Right lung (tissue), 5 donors: Measurements from ENCODE around the gene SLC12A5. TPM values are rescaled to one million over a fixed set of nuclear protein-coding genes. Genes with fewer than 3 reads are reported as not detected.

Experiments
- DNase-seq, 2 donors: peaks; one replicate each; pipeline ENCODE4 v3.0.0-alpha.2; 2013
- polyA plus RNA-seq, 5 donors: library from polyadenylated mRNA; unstranded; fragments of 120-200 nt; gene quantifications; one replicate each; pipeline versions ENCODE4 v1.2.1 to v1.2.3, GENCODE V29; 2013; ENCODE audit warnings: inconsistent platforms in 1 of 5, low replicate concordance in 1 of 5; ENCODE audit not compliant: insufficient read length in 5 of 5, insufficient read depth in 1 of 5

Gene SLC12A5
- polyA plus RNA-seq, 5 donors, result 1.1 to 2.3 (median 1.7) TPM

GRCh38 chr20:46108435-46108841, 79.4 kb downstream of the SLC12A5 start:
- no peak for DNase-seq

DNA sequence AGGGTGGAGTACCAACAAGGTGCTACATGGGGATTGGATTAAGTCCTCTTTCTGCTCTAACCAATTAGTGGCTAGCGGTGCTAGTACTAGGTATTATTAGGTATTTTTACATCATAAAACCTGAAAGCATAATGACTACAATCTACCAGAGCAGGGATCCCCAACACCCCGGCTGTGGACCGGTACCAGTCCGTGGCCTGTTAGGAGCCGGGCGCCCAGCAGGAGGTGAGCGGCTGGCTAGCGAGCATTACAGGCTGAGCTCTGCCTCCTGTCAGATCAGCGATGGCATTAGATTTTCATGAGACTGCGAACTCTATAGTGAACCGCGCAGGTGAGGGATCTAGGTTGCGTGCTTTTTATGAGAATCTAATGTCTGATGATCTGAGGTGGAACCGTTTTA, 80.0 kb downstream of the SLC12A5 start:
- DNase-seq, result no peak

Other genes with a start within 250 kb of the SLC12A5 start
- gene WFDC3, start 237.3 kb upstream of the SLC12A5 start, polyA plus RNA-seq, result 1 to 10 TPM in 2 of 5 donors, under 1 TPM in 3; 0.20 to 1.3 (median 0.71) TPM
- gene DNTTIP1, start 237.3 kb upstream of the SLC12A5 start, polyA plus RNA-seq, result 10 to 100 TPM; 26.4 to 36.0 (median 28.9) TPM
- 100 to 1,000 TPM in 1 of 5 donors, 10 to 100 TPM in 4; 43.4 to 104 (median 68.6) TPM for gene UBE2C, start 216.6 kb upstream of the SLC12A5 start, polyA plus RNA-seq
- gene TNNC2, start 201.9 kb upstream of the SLC12A5 start, polyA plus RNA-seq, result 100 to 1,000 TPM in 1 of 5 donors, 1 to 10 TPM in 2, under 1 TPM in 2; 0.29 to 321 (median 3.0) TPM
- 10 to 100 TPM; 13.0 to 22.5 (median 17.7) TPM for gene SNX21, start 195.4 kb upstream of the SLC12A5 start, polyA plus RNA-seq
- gene ACOT8, start 171.8 kb upstream of the SLC12A5 start, polyA plus RNA-seq, result 10 to 100 TPM; 19.2 to 28.4 (median 22.0) TPM
- 1 to 10 TPM; 5.0 to 5.9 (median 5.4) TPM for gene ZSWIM3, start 171.6 kb upstream of the SLC12A5 start, polyA plus RNA-seq
- gene ZSWIM1, start 148.0 kb upstream of the SLC12A5 start, polyA plus RNA-seq, result 10 to 100 TPM; 12.0 to 15.5 (median 14.3) TPM
- gene SPATA25, start 141.6 kb upstream of the SLC12A5 start, polyA plus RNA-seq, result 1 to 10 TPM; 1.3 to 3.6 (median 3.4) TPM
- 1 to 10 TPM; 3.4 to 5.2 (median 4.2) TPM for gene NEURL2, start 138.0 kb upstream of the SLC12A5 start, polyA plus RNA-seq
- 10 to 100 TPM; 69.0 to 75.0 (median 72.0) TPM for gene CTSA, start 137.9 kb upstream of the SLC12A5 start, polyA plus RNA-seq
- 10 to 100 TPM; 36.4 to 72.4 (median 44.1) TPM for gene PLTP, start 117.1 kb upstream of the SLC12A5 start, polyA plus RNA-seq
- gene PCIF1, start 94.5 kb upstream of the SLC12A5 start, polyA plus RNA-seq, result 10 to 100 TPM; 35.5 to 51.2 (median 44.2) TPM
- gene ZNF335, start 57.0 kb upstream of the SLC12A5 start, polyA plus RNA-seq, result 10 to 100 TPM; 15.0 to 21.3 (median 16.9) TPM
- gene MMP9, start 20.3 kb upstream of the SLC12A5 start, polyA plus RNA-seq, result under 1 TPM; 0.38 to 0.53 (median 0.46) TPM
- gene NCOA5, start 60.7 kb downstream of the SLC12A5 start, polyA plus RNA-seq, result 10 to 100 TPM; 45.0 to 58.9 (median 49.9) TPM
- gene CD40, start 89.1 kb downstream of the SLC12A5 start, polyA plus RNA-seq, result 10 to 100 TPM; 13.7 to 19.4 (median 17.1) TPM